DOHH2 (cell line): ENCODE measurements around the gene PARD6B.

ENCODE experiments used
- H3F3A ChIP-seq: fragments of 200-600 bp; sonication (generic), shearing (Covaris generic); 2 replicates; pipeline ENCODE4 v1.6.0; 2016; ENCODE audit warnings: antibody characterized with exemption, mild to moderate bottlenecking; ENCODE audit not compliant: control insufficient read depth, insufficient read depth
- H3K27ac ChIP-seq: fragments of 200-600 bp; sonication (generic); 2 replicates; pipeline ENCODE4 v1.5.1; 2014; ENCODE audit warnings: low read depth, mild to moderate bottlenecking, low read length, moderate library complexity
- H3K27me3 ChIP-seq: fragments of 200-600 bp; sonication (generic); 2 replicates; pipeline ENCODE4 v1.6.1; 2014; ENCODE audit warnings: mild to moderate bottlenecking, low read length, mixed read lengths; ENCODE audit not compliant: control insufficient read depth
- H3K36me3 ChIP-seq: fragments of 200-600 bp; sonication (generic); 2 replicates; pipeline ENCODE4 v1.6.1; 2014; ENCODE audit warnings: mild to moderate bottlenecking, low read length, moderate library complexity, mixed read lengths; ENCODE audit not compliant: control insufficient read depth
- H3K4me1 ChIP-seq: fragments of 200-600 bp; sonication (generic); 2 replicates; pipeline ENCODE4 v1.6.1; 2014; ENCODE audit warnings: mild to moderate bottlenecking, low read length, mixed read lengths; ENCODE audit not compliant: control insufficient read depth
- H3K4me2 ChIP-seq: fragments of 200-600 bp; sonication (generic); 2 replicates; pipeline ENCODE4 v1.6.0; 2014; ENCODE audit warnings: mild to moderate bottlenecking, low read length, moderate library complexity
- H3K4me3 ChIP-seq: fragments of 200-600 bp; sonication (generic); 2 replicates; pipeline ENCODE4 v1.5.1; 2014; ENCODE audit warnings: mild to moderate bottlenecking, low read length, mixed read lengths
- H3K79me2 ChIP-seq: fragments of 200-600 bp; sonication (generic); 2 replicates; pipeline ENCODE4 v1.6.1; 2014; ENCODE audit warnings: mild to moderate bottlenecking, low read length, mixed read lengths; ENCODE audit not compliant: control insufficient read depth
- H3K9me2 ChIP-seq: fragments of 200-600 bp; sonication (generic); replicated peaks from 2 replicates; pipeline ENCODE4 v1.6.1; 2014; ENCODE audit warnings: mild to moderate bottlenecking, low read length, mixed read lengths; ENCODE audit not compliant: control insufficient read depth
- H3K9me3 ChIP-seq: fragments of 200-600 bp; sonication (generic); 2 replicates; pipeline ENCODE4 v1.6.1; 2014; ENCODE audit warnings: antibody characterized with exemption, low read length, mixed read lengths; ENCODE audit not compliant: control insufficient read depth, insufficient read depth
- H4K20me1 ChIP-seq: fragments of 200-600 bp; sonication (generic); 2 replicates; pipeline ENCODE4 v1.6.0; 2014; ENCODE audit warnings: low read depth, mild to moderate bottlenecking, antibody characterized with exemption, low read length, moderate library complexity; ENCODE audit not compliant: control insufficient read depth, insufficient read depth
- CTCF ChIP-seq: fragments of 200-600 bp; sonication (generic); IDR thresholded peaks from one replicate; pipeline ENCODE4 v1.5.1; 2014; ENCODE audit warnings: antibody characterized with exemption, mild to moderate bottlenecking, low read depth, low read length; ENCODE audit not compliant: poor library complexity, severe bottlenecking
- EZH2phosphoT487 ChIP-seq: fragments of 200-600 bp; sonication (generic); IDR thresholded peaks from 2 replicates; pipeline ENCODE4 v1.6.1; 2017; ENCODE audit warnings: borderline replicate concordance, mild to moderate bottlenecking, antibody characterized with exemption, low read length, moderate library complexity, mixed read lengths

The PARD6B gene

GRCh38 chr20:50733644-50734349 lies 2.4 kb downstream of the PARD6B start:
- Histone ChIP-seq H4K20me1 (no peaks in the 10 kb centered on the region), H3K36me3 (peaks cover 11% of the 10 kb centered on the region), H3F3A (no peaks in the 10 kb centered on the region; the same call in 1 of the 2 replicates), H3K9me3 (no peaks in the 10 kb centered on the region), H3K9me2 (no peaks in the 10 kb centered on the region), H3K27me3 (no peaks in the 10 kb centered on the region), H3K79me2 (peaks cover 59% of the 10 kb centered on the region), H3K4me1 (peaks cover 22% of the 10 kb centered on the region), H3K4me2 (no peak overlapping the region), H3K27ac (no peak overlapping the region), H3K4me3 (no peak overlapping the region; the same call in 1 of the 2 replicates)
- TF ChIP-seq EZH2phosphoT487 = no peak
- TF ChIP-seq CTCF = no peak

GRCh38 chr20:50734730-50735679 lies 3.6 kb downstream of the PARD6B start:
- Histone ChIP-seq H3K27me3 (no peaks in the 10 kb centered on the region), H3K4me1 (peaks cover 21% of the 10 kb centered on the region), H3K4me3 (no peak overlapping the region), H3K4me2 (no peak overlapping the region), H4K20me1 (no peaks in the 10 kb centered on the region), H3K9me2 (no peaks in the 10 kb centered on the region), H3K27ac (no peak overlapping the region), H3F3A (no peaks in the 10 kb centered on the region; the same call in 1 of the 2 replicates), H3K36me3 (peaks cover 11% of the 10 kb centered on the region), H3K9me3 (no peaks in the 10 kb centered on the region), H3K79me2 (peaks cover 59% of the 10 kb centered on the region)
- TF ChIP-seq EZH2phosphoT487 = no peak
- TF ChIP-seq CTCF = no peak

GRCh38 chr20:50735813-50736212 lies 4.4 kb downstream of the PARD6B start:
- H3K27me3 ChIP-seq = no peaks in the 10 kb centered on the region
- H3K27ac ChIP-seq = no peak overlapping the region
- H3K4me3 ChIP-seq = no peak overlapping the region
- H3K36me3 ChIP-seq = peaks cover 11% of the 10 kb centered on the region
- H3K4me1 ChIP-seq = peaks cover 14% of the 10 kb centered on the region
- H3K9me3 ChIP-seq = no peaks in the 10 kb centered on the region
- H3K4me2 ChIP-seq = no peak overlapping the region
- TF ChIP-seq CTCF (no peak), EZH2phosphoT487 (no peak)
- H3K79me2 ChIP-seq = peaks cover 56% of the 10 kb centered on the region
- no peaks in the 10 kb centered on the region; the same call in 1 of the 2 replicates for H3F3A ChIP-seq
- H3K9me2 ChIP-seq = no peaks in the 10 kb centered on the region
- no peaks in the 10 kb centered on the region for H4K20me1 ChIP-seq
